Measurements from ENCODE around the gene SMAD6.
"Not testable (repeated sequence)": the region's sequence is repeated elsewhere in the genome, so short reads cannot be mapped to it uniquely, and the experiment has no call there.

SMAD6 gene

GRCh38 chr15:66819084-66819483 is 117.0 kb downstream of the SMAD6 start:
- DNase-seq = no peak
- H3K4me1 Mint-ChIP-seq (ENCODE audit: low read depth in 2 of 2) = no peaks in the 10 kb centered on the region
- H3K27ac Mint-ChIP-seq = no peak overlapping the region
- H3K36me3 Mint-ChIP-seq (ENCODE audit: insufficient read depth) = no peaks in the 10 kb centered on the region
- peaks cover 25 to 27% of the 10 kb centered on the region in 2 donors for H3K27me3 Mint-ChIP-seq
- no peak for ATAC-seq (replicated peaks)
- H3K4me3 Mint-ChIP-seq = no peak overlapping the region
- no peaks in the 10 kb centered on the region for H3K9me3 Mint-ChIP-seq

DNA sequence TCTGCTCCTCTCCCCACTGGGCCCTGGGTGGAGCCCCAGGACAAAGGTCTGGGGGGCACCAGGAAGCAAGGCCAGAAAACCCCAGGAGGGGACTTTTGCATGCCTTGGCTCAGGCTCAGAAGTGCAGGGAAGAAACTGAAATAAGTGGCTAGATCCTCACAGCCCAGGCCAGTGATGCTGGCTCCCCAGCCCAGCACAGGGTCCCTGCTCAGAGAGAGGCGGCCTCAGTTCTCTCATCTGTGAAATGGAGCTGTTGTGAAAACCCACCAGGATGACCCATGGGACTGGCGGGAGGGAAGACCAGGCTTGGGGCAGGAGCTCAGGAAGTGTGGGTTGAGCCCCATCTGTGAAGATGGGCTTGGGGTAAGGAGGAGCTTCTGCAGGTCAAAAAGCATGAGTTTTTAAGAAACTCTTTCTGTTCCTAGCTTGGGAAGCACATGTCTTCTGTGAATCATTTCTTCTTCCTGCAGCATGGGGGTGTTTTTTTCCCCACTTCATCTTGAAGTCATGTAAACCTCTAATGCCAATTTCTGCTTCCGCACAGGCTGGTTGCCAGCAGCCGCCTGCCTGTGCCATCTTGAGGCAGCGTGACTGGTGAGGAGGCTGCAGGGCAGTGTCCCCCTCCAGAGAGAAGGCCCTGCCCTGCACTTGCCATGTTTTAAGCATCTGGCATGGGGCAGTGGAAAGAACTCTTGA is 118.6 kb downstream of the SMAD6 start:
- Mint-ChIP-seq H3K4me1 (ENCODE audit: low read depth in 2 of 2) (no peaks in the 10 kb centered on the region), H3K4me3 (no peak overlapping the region), H3K36me3 (ENCODE audit: insufficient read depth) (no peaks in the 10 kb centered on the region), H3K27me3 (peaks cover 17 to 18% of the 10 kb centered on the region in 2 donors), H3K9me3 (no peaks in the 10 kb centered on the region), H3K27ac (peak overlapping the region in 1 of 2 donors; percentile 50)
- no peak for ATAC-seq (replicated peaks)
- DNase-seq = no peak

DNA sequence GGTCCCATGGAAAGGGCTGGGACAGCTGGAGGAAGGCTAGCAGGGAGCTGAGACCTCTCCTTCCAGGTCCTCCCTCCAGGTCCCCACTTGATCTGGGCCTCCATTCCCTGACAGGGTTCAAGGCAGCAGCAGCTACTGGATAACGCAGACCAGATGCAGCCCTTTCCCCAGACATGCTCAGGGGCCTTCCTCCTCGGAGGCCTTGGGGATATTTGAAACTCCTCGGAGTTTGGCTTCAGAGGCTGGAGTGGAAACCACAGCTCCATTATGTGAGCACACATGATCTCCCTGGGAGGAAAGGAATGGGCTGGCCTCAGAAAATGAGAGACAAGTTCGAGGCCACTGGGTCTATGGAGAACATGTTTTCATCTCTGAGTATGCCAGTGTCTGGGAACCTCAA is 119.3 kb downstream of the SMAD6 start:
- H3K4me1 Mint-ChIP-seq (ENCODE audit: low read depth in 2 of 2) = no peaks in the 10 kb centered on the region
- DNase-seq (no peak), ATAC-seq (replicated peaks) (no peak)
- H3K4me3 Mint-ChIP-seq = no peak overlapping the region
- H3K36me3 Mint-ChIP-seq (ENCODE audit: insufficient read depth) = no peaks in the 10 kb centered on the region
- H3K27ac Mint-ChIP-seq = no peak overlapping the region
- H3K9me3 Mint-ChIP-seq = no peaks in the 10 kb centered on the region
- peaks cover 17 to 18% of the 10 kb centered on the region in 2 donors for H3K27me3 Mint-ChIP-seq

DNA sequence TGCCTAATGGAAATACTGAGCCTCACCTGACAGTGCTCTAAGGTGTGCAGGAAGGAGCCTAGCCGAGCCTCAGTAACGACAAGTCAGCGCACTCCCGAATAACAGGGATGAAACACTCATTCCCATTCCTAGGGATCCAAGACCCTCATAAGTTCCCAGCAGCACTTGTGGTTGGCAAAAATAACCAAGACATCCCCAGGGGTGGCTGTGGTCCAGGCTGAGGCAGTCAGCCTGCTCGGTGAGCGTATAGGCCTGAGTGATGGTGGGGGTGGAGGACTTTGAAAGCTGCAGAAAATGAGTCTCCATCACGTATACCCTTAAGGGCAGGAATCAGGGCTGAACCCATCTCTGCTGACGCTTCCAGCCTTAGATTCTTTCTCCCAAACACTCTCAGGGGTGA is 120.1 kb downstream of the SMAD6 start:
- DNase-seq (no peak), ATAC-seq (replicated peaks) (no peak)
- peaks cover 9 to 10% of the 10 kb centered on the region in 2 donors for H3K27me3 Mint-ChIP-seq
- no peaks in the 10 kb centered on the region for H3K4me1 Mint-ChIP-seq (ENCODE audit: low read depth in 2 of 2)
- H3K9me3 Mint-ChIP-seq = no peaks in the 10 kb centered on the region
- H3K36me3 Mint-ChIP-seq (ENCODE audit: insufficient read depth) = no peaks in the 10 kb centered on the region
- no peak overlapping the region for H3K27ac Mint-ChIP-seq
- H3K4me3 Mint-ChIP-seq = no peak overlapping the region

- ATAC-seq (replicated peaks) (no peak), DNase-seq (no peak)
- Mint-ChIP-seq H3K27ac (no peak overlapping the region), H3K36me3 (ENCODE audit: insufficient read depth) (no peaks in the 10 kb centered on the region), H3K9me3 (no peaks in the 10 kb centered on the region), H3K4me3 (no peak overlapping the region), H3K27me3 (peaks cover 6% of the 10 kb centered on the region in 2 donors), H3K4me1 (ENCODE audit: low read depth in 2 of 2) (no peaks in the 10 kb centered on the region)
Observed at GRCh38 chr15:66822576-66822975, 120.5 kb downstream of the SMAD6 start.

DNA sequence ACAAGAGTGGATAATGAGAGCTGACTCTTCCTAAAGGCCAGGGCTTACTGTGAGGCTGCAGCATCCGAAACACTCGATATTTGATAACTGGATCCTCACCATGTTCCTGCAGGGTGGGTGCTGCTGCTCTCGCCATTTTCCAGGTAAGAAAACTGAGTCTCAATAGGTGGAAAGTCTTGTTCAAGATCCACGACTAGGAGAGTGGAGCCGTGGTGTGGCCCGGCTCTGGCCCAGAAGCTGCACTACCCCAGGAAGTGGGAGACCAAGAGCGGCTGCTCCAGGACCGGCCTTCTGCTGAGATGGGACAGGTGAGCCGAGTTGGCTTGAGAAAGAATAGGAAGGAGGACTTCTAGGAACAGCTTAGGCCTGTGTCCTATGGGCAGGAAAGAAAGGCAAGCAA is 121.6 kb downstream of the SMAD6 start:
- no peaks in the 10 kb centered on the region for H3K4me1 Mint-ChIP-seq (ENCODE audit: low read depth in 2 of 2)
- ATAC-seq (replicated peaks) (no peak), DNase-seq (no peak)
- no peak overlapping the region for H3K4me3 Mint-ChIP-seq
- H3K9me3 Mint-ChIP-seq = no peaks in the 10 kb centered on the region
- H3K27ac Mint-ChIP-seq = no peak overlapping the region
- H3K27me3 Mint-ChIP-seq = peaks cover 6% of the 10 kb centered on the region in 2 donors
- no peaks in the 10 kb centered on the region for H3K36me3 Mint-ChIP-seq (ENCODE audit: insufficient read depth)

GRCh38 chr15:66824424-66824823 is 122.4 kb downstream of the SMAD6 start:
- Mint-ChIP-seq H3K9me3 (no peaks in the 10 kb centered on the region), H3K27ac (no peak overlapping the region)

GRCh38 chr15:66825139-66825538 is 123.1 kb downstream of the SMAD6 start:
- Mint-ChIP-seq H3K27ac (no peak overlapping the region), H3K4me1 (ENCODE audit: low read depth in 2 of 2) (no peaks in the 10 kb centered on the region), H3K27me3 (peaks cover 5 to 9% of the 10 kb centered on the region in 2 donors), H3K9me3 (no peaks in the 10 kb centered on the region), H3K36me3 (ENCODE audit: insufficient read depth) (no peaks in the 10 kb centered on the region), H3K4me3 (no peak overlapping the region)
- ATAC-seq (replicated peaks) = no peak
- DNase-seq = no peak

More at GRCh38 chr15:66824424-66824823, 122.4 kb downstream of the SMAD6 start:
- ATAC-seq (replicated peaks) (no peak), DNase-seq (no peak)
- H3K4me3 Mint-ChIP-seq = no peak overlapping the region
- peaks cover 0 to 6% of the 10 kb centered on the region in 2 donors for H3K27me3 Mint-ChIP-seq
- no peaks in the 10 kb centered on the region for H3K4me1 Mint-ChIP-seq (ENCODE audit: low read depth in 2 of 2)
- no peaks in the 10 kb centered on the region for H3K36me3 Mint-ChIP-seq (ENCODE audit: insufficient read depth)

DNA sequence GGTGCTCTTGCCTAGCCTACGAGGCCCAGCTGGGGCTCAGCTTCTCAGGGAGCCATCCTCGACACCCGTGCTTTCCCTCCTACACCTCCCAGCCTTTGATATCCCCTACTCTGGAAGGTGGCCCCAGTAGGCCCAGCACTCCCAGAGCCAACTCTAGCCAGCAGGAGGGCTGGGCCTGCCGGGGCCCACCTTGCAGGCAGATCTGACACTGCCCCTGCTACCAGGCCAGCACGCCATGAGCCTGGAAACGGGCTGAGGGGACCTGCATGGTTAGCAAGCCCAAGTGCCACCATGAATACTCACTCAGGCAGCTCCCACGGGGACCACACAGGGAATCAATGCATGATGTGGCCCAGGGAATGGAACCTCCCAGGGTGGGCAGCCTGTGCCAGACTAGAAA is 123.7 kb downstream of the SMAD6 start:
- no peak overlapping the region for H3K4me3 Mint-ChIP-seq
- H3K27me3 Mint-ChIP-seq = peaks cover 7 to 11% of the 10 kb centered on the region in 2 donors
- no peaks in the 10 kb centered on the region for H3K9me3 Mint-ChIP-seq
- H3K27ac Mint-ChIP-seq = no peak overlapping the region
- no peaks in the 10 kb centered on the region for H3K4me1 Mint-ChIP-seq (ENCODE audit: low read depth in 2 of 2)
- ATAC-seq (replicated peaks) (no peak), DNase-seq (no peak)
- H3K36me3 Mint-ChIP-seq (ENCODE audit: insufficient read depth) = no peaks in the 10 kb centered on the region

GRCh38 chr15:66826507-66826906 is 124.5 kb downstream of the SMAD6 start:
- Mint-ChIP-seq H3K9me3 (no peaks in the 10 kb centered on the region), H3K36me3 (ENCODE audit: insufficient read depth) (no peaks in the 10 kb centered on the region), H3K4me3 (no peak overlapping the region), H3K27me3 (peaks cover 13 to 19% of the 10 kb centered on the region in 2 donors), H3K27ac (no peak overlapping the region), H3K4me1 (ENCODE audit: low read depth in 2 of 2) (no peaks in the 10 kb centered on the region)
- DNase-seq (no peak), ATAC-seq (replicated peaks) (no peak)

DNA sequence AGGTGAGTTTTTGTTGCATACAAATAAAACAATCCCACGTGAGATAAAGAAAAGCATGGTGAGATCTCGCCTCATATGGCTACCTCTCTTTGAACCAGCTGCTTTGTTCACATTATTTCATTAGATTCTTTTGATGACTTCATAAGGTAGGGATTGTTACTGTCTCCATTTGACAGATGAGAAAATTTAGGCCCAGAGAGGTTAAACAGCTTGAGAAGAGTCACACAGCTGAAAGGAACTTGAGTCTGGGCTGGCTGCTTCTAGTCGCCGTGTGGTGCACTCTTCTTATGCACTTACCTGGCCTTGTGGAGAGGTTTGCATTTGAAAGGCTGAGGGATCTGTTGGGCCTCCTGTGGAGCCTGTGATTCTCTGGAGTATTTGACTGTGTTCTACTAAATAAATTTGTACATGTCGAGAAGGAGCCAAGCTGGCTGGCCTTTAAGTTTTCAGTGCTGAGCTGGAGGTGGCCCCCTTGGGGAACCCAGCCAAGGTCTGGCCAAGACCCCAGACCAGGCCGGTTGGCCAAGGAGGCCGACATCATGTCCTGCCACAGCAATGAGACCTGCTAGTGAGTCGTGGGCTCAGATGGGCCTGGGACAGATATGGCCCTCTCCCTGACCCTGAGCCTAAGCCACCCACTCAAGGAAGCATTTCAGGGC is 125.1 kb downstream of the SMAD6 start:
- no peaks in the 10 kb centered on the region for H3K4me1 Mint-ChIP-seq (ENCODE audit: low read depth in 2 of 2)
- H3K27me3 Mint-ChIP-seq = peaks cover 13 to 19% of the 10 kb centered on the region in 2 donors
- ATAC-seq (replicated peaks) = no peak
- DNase-seq = no peak
- no peak overlapping the region for H3K27ac Mint-ChIP-seq
- H3K4me3 Mint-ChIP-seq = no peak overlapping the region
- H3K9me3 Mint-ChIP-seq = no peaks in the 10 kb centered on the region
- H3K36me3 Mint-ChIP-seq (ENCODE audit: insufficient read depth) = no peaks in the 10 kb centered on the region

GRCh38 chr15:66827698-66828055 is 125.6 kb downstream of the SMAD6 start:
- H3K4me3 Mint-ChIP-seq = no peak overlapping the region
- H3K4me1 Mint-ChIP-seq (ENCODE audit: low read depth in 2 of 2) = no peaks in the 10 kb centered on the region
- no peak for ATAC-seq (replicated peaks)
- DNase-seq = no peak
- H3K27me3 Mint-ChIP-seq = peaks cover 13 to 19% of the 10 kb centered on the region in 2 donors
- H3K9me3 Mint-ChIP-seq = no peaks in the 10 kb centered on the region
- no peaks in the 10 kb centered on the region for H3K36me3 Mint-ChIP-seq (ENCODE audit: insufficient read depth)
- no peak overlapping the region for H3K27ac Mint-ChIP-seq

GRCh38 chr15:66828817-66829541 is 126.9 kb downstream of the SMAD6 start:
- not testable (repeated sequence) for H3K4me3 Mint-ChIP-seq; H3K36me3 Mint-ChIP-seq (ENCODE audit: insufficient read depth); H3K27ac Mint-ChIP-seq; ATAC-seq (replicated peaks); H3K9me3 Mint-ChIP-seq; DNase-seq; H3K4me1 Mint-ChIP-seq (ENCODE audit: low read depth in 2 of 2)
- H3K27me3 Mint-ChIP-seq = peaks cover 13 to 19% of the 10 kb centered on the region in 2 donors
